ENCODE data around the gene KCP. TPM values are rescaled to one million over a fixed set of nuclear protein-coding genes. Genes with fewer than 3 reads are reported as not detected.

The KCP gene
- total and polyA plus RNA-seq, 10 of the 15 experiments (the other 5 are each of a cell fraction or from before 2014, with no cell fraction given), result 0.05 to 7.8 (median 2.5) TPM

- TF ChIP-seq MLLT1 (IDR thresholded peaks at IDR 0.05) (0 out of 2 replicates have a peak, but pooled peaks have one; percentile 20), EED (IDR thresholded peaks at IDR 0.05; ENCODE audit: low read depth) (peak; percentile 85), MXI1 (IDR thresholded peaks at IDR 0.05; ENCODE audit: low read depth, low read length) (peak; percentile 87), ZNF24 (IDR thresholded peaks at IDR 0.05) (no peak), ETV6 (conservative IDR thresholded peaks at IDR 0.05 in 1 of 2, IDR thresholded peaks at IDR 0.05 in 1 of 2; ENCODE audit: borderline replicate concordance in 1 of 2, low read depth in 1 of 2) (peak in 1 of 2 experiments; percentile 89; a peak in 2 of 4 replicates), ATF2 (IDR thresholded peaks at IDR 0.05; ENCODE audit: low read length) (no peak), ELK1 (IDR thresholded peaks at IDR 0.05; ENCODE audit: low read depth, low read length) (peak; percentile 45; the same call in 1 of the 2 replicates), MEF2A (IDR thresholded peaks at IDR 0.05; ENCODE audit: insufficient read depth, low read depth, low read length) (peak; percentile 60; the same call in 1 of the 2 replicates), SMC3 (IDR thresholded peaks at IDR 0.05; ENCODE audit: borderline replicate concordance, low read length) (peak; percentile 11; the same call in 1 of the 2 replicates), HSF1 (IDR thresholded peaks at IDR 0.05; ENCODE audit: low read depth, low read length) (no peak), STAT1 (conservative IDR thresholded peaks at IDR 0.05) (no peak), ZNF687 (IDR thresholded peaks at IDR 0.05) (peak; percentile 92), MTA3 (IDR thresholded peaks at IDR 0.05; ENCODE audit: borderline replicate concordance, low read length) (no peak), SUPT20H (IDR thresholded peaks at IDR 0.05; ENCODE audit: borderline replicate concordance, control insufficient read depth, low read depth, low read length) (no peak), IRF3 (IDR thresholded peaks at IDR 0.05) (0 out of 2 replicates have a peak, but pooled peaks have one; percentile 5), MAX (IDR thresholded peaks at IDR 0.05; ENCODE audit: low read depth, low read length) (peak; percentile 86)
These were observed 30.2 kb upstream of the KCP start (continued) for GRCh38 chr7:128940494-128941322.

Data from GM12878 (cell line).